Endothelial cell of umbilical vein (primary cell): ENCODE results near the gene ZNF74. TPM values are rescaled to one million over a fixed set of nuclear protein-coding genes. Genes with fewer than 3 reads are reported as not detected.

Experiments
- BruUV-seq: library from RNA; stranded (reverse); fragments of 400-500 nt; replicated peaks from 2 replicates; lab custom pipeline; 2021; lab: Mats Ljungman, UMichigan
- CTCF ChIA-PET: fragments of 300-600, 350-600 bp; sonication (Branson Sonifier 250); formaldehyde crosslinking; loops from one replicate; lab custom pipeline; 2021; ENCODE audit warnings: antibody characterized with exemption, inconsistent platforms; lab: Charles Lee
- POLR2A ChIA-PET: fragments of 300-600, 350-600 bp; sonication (Branson Sonifier 250); formaldehyde crosslinking; loops from one replicate; lab custom pipeline; 2021; ENCODE audit warnings: antibody characterized with exemption, inconsistent platforms; lab: Charles Lee
- DNase-seq: peaks from one replicate; pipeline ENCODE4 v3.0.0-alpha.2; 2011; ENCODE audit warnings: low read depth, low spot score
- FAIRE-seq: peaks from 2 replicates; lab custom pipeline; 2011; peaks lifted over from hg19 to GRCh38; lab: Jason Lieb, UNC
- H2AFZ ChIP-seq: 2 replicates; pipeline ENCODE4 v1.6.0; 2012; ENCODE audit warnings: low read depth, low read length, control low read depth, inconsistent platforms
- H3K27ac ChIP-seq: 2 replicates; pipeline ENCODE4 v1.5.1; 2011; ENCODE audit warnings: low read depth, mild to moderate bottlenecking, control low read depth, low read length, moderate library complexity; ENCODE audit not compliant: insufficient read depth
- H3K27me3 ChIP-seq, 2 experiments: 2 replicates each; pipeline versions ENCODE4 v1.6.0 to v1.6.1; 2011; ENCODE audit warnings: low read length in 2 of 2, mixed read lengths in 1 of 2; ENCODE audit not compliant: control insufficient read depth in 2 of 2, insufficient read depth in 2 of 2
- H3K36me3 ChIP-seq, 2 experiments: 2 replicates in 1 of 2; 3 replicates in 1 of 2; pipeline ENCODE4 v1.5.1; 2011; ENCODE audit warnings: low read length in 2 of 2, mild to moderate bottlenecking in 1 of 2, moderate library complexity in 1 of 2; ENCODE audit not compliant: control insufficient read depth in 2 of 2, insufficient read depth in 2 of 2; ENCODE audit errors: extremely low read depth in 1 of 2
- H3K4me1 ChIP-seq: 3 replicates; pipeline ENCODE4 v1.5.1; 2011; ENCODE audit warnings: mild to moderate bottlenecking, low read length; ENCODE audit not compliant: control insufficient read depth, insufficient read depth; ENCODE audit errors: extremely low read depth
- H3K4me2 ChIP-seq: 2 replicates; pipeline ENCODE4 v1.6.1; 2011; ENCODE audit warnings: low read length, control low read depth, mixed read lengths; ENCODE audit not compliant: insufficient read depth
- H3K4me3 ChIP-seq, 3 experiments: fragments of 200-600 bp in 1 of 3; sonication (generic), shearing (Covaris generic) in 1 of 3; replicated peaks in 1 of 3; 2 replicates each; pipeline ENCODE4 v1.5.1; 2011 to 2016; ENCODE audit warnings: control low read depth in 3 of 3, low read length in 3 of 3, mild to moderate bottlenecking in 2 of 3, inconsistent platforms in 1 of 3, low read depth in 1 of 3, moderate library complexity in 1 of 3; ENCODE audit not compliant: insufficient read depth in 1 of 3
- H3K79me2 ChIP-seq: 2 replicates; pipeline ENCODE4 v1.6.0; 2012; ENCODE audit warnings: low read length, inconsistent platforms; ENCODE audit not compliant: control insufficient read depth, insufficient read depth
- H3K9ac ChIP-seq: replicated peaks from 2 replicates; pipeline ENCODE3; 2011; ENCODE audit warnings: low read length, control low read depth; ENCODE audit not compliant: insufficient read depth; ENCODE audit errors: extremely low read depth
- H3K9me1 ChIP-seq: replicated peaks from 3 replicates; pipeline ENCODE4 v1.6.0; 2011; ENCODE audit warnings: mild to moderate bottlenecking, low read length; ENCODE audit not compliant: control insufficient read depth, insufficient read depth; ENCODE audit errors: extremely low read depth
- H3K9me3 ChIP-seq: replicated peaks from 2 replicates; pipeline ENCODE4 v1.5.1; 2012; ENCODE audit warnings: low read length, inconsistent platforms; ENCODE audit not compliant: control insufficient read depth, insufficient read depth
- H4K20me1 ChIP-seq: replicated peaks from 2 replicates; pipeline ENCODE3; 2011; ENCODE audit warnings: mild to moderate bottlenecking, low read length; ENCODE audit not compliant: control insufficient read depth, insufficient read depth; ENCODE audit errors: extremely low read depth
- CTCF ChIP-seq, 2 donors: IDR thresholded peaks; 1 replicate in 1 of 2; 2 replicates in 1 of 2; pipeline ENCODE4 v1.5.1; 2011; ENCODE audit warnings: low read length in 2 of 2, mild to moderate bottlenecking in 2 of 2, moderate library complexity in 2 of 2, control low read depth in 1 of 2, inconsistent platforms in 1 of 2, low read depth in 1 of 2; ENCODE audit not compliant: insufficient read depth in 1 of 2; ENCODE audit errors: extremely low read depth in 1 of 2
- EZH2 ChIP-seq: IDR thresholded peaks from 2 replicates; pipeline ENCODE4 v1.6.1; 2012; ENCODE audit warnings: borderline replicate concordance, low read depth, mild to moderate bottlenecking, moderate library complexity, low read length, inconsistent platforms; ENCODE audit not compliant: severe bottlenecking
- FOS ChIP-seq: IDR thresholded peaks from 2 replicates; pipeline ENCODE4 v1.6.1; 2011; ENCODE audit warnings: mild to moderate bottlenecking, low read length, moderate library complexity, borderline replicate concordance; ENCODE audit not compliant: insufficient read depth
- GATA2 ChIP-seq: IDR thresholded peaks from 2 replicates; pipeline ENCODE4 v1.7.0; 2011; ENCODE audit warnings: low read depth, mild to moderate bottlenecking, moderate library complexity, mixed read lengths, low read length; ENCODE audit not compliant: insufficient read length, insufficient read depth
- JUN ChIP-seq: IDR thresholded peaks from 2 replicates; pipeline ENCODE4 v1.6.1; 2011; ENCODE audit warnings: borderline replicate concordance, low read depth; ENCODE audit not compliant: insufficient read length, insufficient read depth
- MAX ChIP-seq: IDR thresholded peaks from 2 replicates; pipeline ENCODE4 v1.6.1; 2011; ENCODE audit not compliant: insufficient read depth, insufficient read length
- MYC ChIP-seq: IDR thresholded peaks from one replicate; pipeline ENCODE4 v1.6.1; 2011; ENCODE audit warnings: mild to moderate bottlenecking, low read depth, low read length
- POLR2A ChIP-seq: IDR thresholded peaks from 2 replicates; pipeline ENCODE4 v1.6.1; 2012; ENCODE audit warnings: low read depth, mild to moderate bottlenecking, control low read depth, low read length
- POLR2AphosphoS5 ChIP-seq: IDR thresholded peaks from 2 replicates; pipeline ENCODE4 v1.6.1; 2012; ENCODE audit warnings: low read depth, mild to moderate bottlenecking, control low read depth, low read length, moderate library complexity; ENCODE audit not compliant: insufficient read depth
- dilution Hi-C: fragments of 300-500 bp; cut with MboI; formaldehyde crosslinking; loops from one replicate; pipeline ENCODE4 v1.15.0; 2019; ENCODE audit warnings: low sequenced_read_pairs; ENCODE audit not compliant: extremely low pct_ligation_motif_present
- intact Hi-C: fragments of 100-400 bp; cut with micrococcal nuclease; formaldehyde crosslinking; loops from one replicate; pipeline ENCODE4 v1.10.0; 2022
- polyA plus RNA-seq, 4 experiments: library from polyadenylated mRNA; depleted of rRNA in 3 of 4; stranded (reverse) in 3 of 4; unstranded in 1 of 4; fragments of >200 nt; gene quantifications; 2 replicates each; pipeline versions ENCODE4 v1.2.1 to v1.2.3, GENCODE V29; 2011 to 2012; ENCODE audit warnings: missing spikeins in 1 of 4
- total RNA-seq: library from RNA; stranded (reverse); gene quantifications from 2 replicates; pipeline ENCODE4 v1.2.3, GENCODE V29; 2021

ZNF74 gene
- total and polyA plus RNA-seq, 2 donors (not counting 3 experiments of a cell fraction or from before 2014, with no cell fraction given), result 8.6 to 13.4 TPM

DNA sequence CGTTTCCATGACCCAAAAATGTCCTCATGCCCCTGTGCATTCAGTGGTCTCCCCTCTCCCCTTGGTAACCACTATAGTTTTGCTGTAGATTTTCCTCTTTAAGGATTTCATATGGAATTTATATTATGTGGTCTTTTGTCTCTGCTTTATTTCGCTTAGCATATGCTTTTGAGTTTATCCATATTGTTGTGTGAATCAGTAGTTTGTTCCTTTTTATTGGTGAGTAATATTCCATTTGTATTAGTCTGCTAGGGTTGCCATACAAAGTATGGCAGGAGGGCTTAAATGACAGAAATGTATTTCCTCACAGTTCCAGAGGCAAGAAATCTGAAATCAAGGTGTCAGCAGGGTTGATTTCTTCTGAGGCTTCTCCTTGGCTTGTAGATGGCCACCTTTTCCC lies 3.5 kb downstream of the ZNF74 start:
- dilution Hi-C loops, result no loop called here
- Histone ChIP-seq H3K9me3 (no peaks in the 10 kb centered on the region), H3K4me2 (no peak overlapping the region), H3K27me3 (no peaks in the 10 kb centered on the region), H3K79me2 (peaks cover 4% of the 10 kb centered on the region), H3K27ac (no peak overlapping the region), H3K9me1 (no peaks in the 10 kb centered on the region), H3K4me1 (peaks cover 7% of the 10 kb centered on the region), H3K4me3 (no peak overlapping the region), H2AFZ (no peak overlapping the region), H3K9ac (no peak overlapping the region), H3K36me3 (peaks cover 2 to 6% of the 10 kb centered on the region in 2 experiments), H4K20me1 (no peaks in the 10 kb centered on the region)
- intact Hi-C loops, result no loop called here
- ChIA-PET CTCF (no interaction called here), POLR2A (no interaction called here)
- TF ChIP-seq CTCF (IDR thresholded peaks at IDR 0.05; ENCODE audit: extremely low read depth in 1 of 2, insufficient read depth in 1 of 2, low read depth in 1 of 2, low read length in 2 of 2), result no peak
- TF ChIP-seq POLR2AphosphoS5, result no peak
- no peak for TF ChIP-seq POLR2A
- TF ChIP-seq GATA2, result no peak
- no peak for TF ChIP-seq EZH2
- FAIRE-seq (no peak), DNase-seq (no peak)
- no TSS peak for BruUV-seq

DNA sequence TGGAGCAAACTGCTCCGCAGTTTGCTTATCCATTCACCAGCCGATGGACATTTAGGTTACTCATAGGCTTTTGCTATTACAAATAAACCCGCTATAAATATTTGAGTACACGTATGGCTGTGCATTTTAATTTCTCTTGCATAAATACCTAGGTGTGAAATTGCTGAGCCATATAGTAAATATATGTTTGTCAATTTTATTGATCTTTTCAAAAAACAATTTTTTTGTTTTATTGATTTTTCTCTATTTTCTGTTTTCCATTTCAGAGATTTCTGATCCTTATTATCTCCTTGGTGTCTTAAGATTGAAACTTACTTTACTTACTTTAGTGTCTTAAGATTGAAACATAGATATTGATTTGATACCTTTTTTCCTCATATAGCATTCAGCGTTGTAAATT lies 4.5 kb downstream of the ZNF74 start:
- CTCF ChIA-PET, result interaction anchor here (1.0 to 1.6 kb wide), 2 partner anchors 12 to 20 kb away, joined by 3 to 6 read pairs; no protein-coding TSS in a partner anchor

More for the DNA sequence above, 4.5 kb downstream of the ZNF74 start:
- no peak for TF ChIP-seq JUN
- TF ChIP-seq FOS, result no peak
- TF ChIP-seq POLR2A, result no peak
- no peak for TF ChIP-seq POLR2AphosphoS5
- no peak for TF ChIP-seq MYC
- no peak for TF ChIP-seq MAX
- TF ChIP-seq GATA2, result no peak
- TF ChIP-seq CTCF (IDR thresholded peaks at IDR 0.05; ENCODE audit: extremely low read depth in 1 of 2, insufficient read depth in 1 of 2, low read depth in 1 of 2, low read length in 2 of 2), result no peak
- no peak for TF ChIP-seq EZH2
- no peak overlapping the region for H3K27ac ChIP-seq
- H3K27me3 ChIP-seq, result no peaks in the 10 kb centered on the region
- no peak for DNase-seq
- H3K4me3 ChIP-seq, result no peak overlapping the region
- H2AFZ ChIP-seq, result no peak overlapping the region
- no TSS peak for BruUV-seq
- H3K4me1 ChIP-seq, result peaks cover 7% of the 10 kb centered on the region
- no peaks in the 10 kb centered on the region for H3K9me3 ChIP-seq
- H3K79me2 ChIP-seq, result peaks cover 4% of the 10 kb centered on the region
- no peaks in the 10 kb centered on the region for H4K20me1 ChIP-seq
- POLR2A ChIA-PET, result no interaction called here
- H3K4me2 ChIP-seq, result no peak overlapping the region
- dilution Hi-C loops (no loop called here), intact Hi-C loops (no loop called here)
- peaks cover 2 to 9% of the 10 kb centered on the region in 2 experiments for H3K36me3 ChIP-seq
- no peaks in the 10 kb centered on the region for H3K9me1 ChIP-seq
- H3K9ac ChIP-seq, result no peak overlapping the region
- no peak for FAIRE-seq
